GM12878 (cell line): Measurements from ENCODE around the gene CENPP. TPM values are rescaled to one million over a fixed set of nuclear protein-coding genes. Genes with fewer than 3 reads are reported as not detected.

Experiments
- ATAC-seq: fragments of 200-7000 bp; cut with Tn5 transposase; 3 replicates; pipeline ENCODE4 v1.9.1; 2020; ENCODE audit warnings: mild to moderate bottlenecking, moderate library complexity
- BruUV-seq: library from RNA; stranded (reverse); fragments of 400-500 nt; replicated peaks from 2 replicates; lab custom pipeline; 2021; lab: Mats Ljungman, UMichigan
- CTCF ChIA-PET: fragments of 300-600 bp; sonication (Branson Sonifier 250); formaldehyde crosslinking; extraction: SDS; loops from one replicate; lab custom pipeline; 2021; ENCODE audit warnings: inconsistent platforms; lab: Yijun Ruan, JAX
- POLR2A ChIA-PET: fragments of 350-600 bp; formaldehyde crosslinking; extraction: SDS; loops from one replicate; lab custom pipeline; 2021; ENCODE audit warnings: inconsistent platforms; lab: Charles Lee
- RAD21 ChIA-PET: fragments of 300-600 bp; sonication (Branson Sonifier 250); formaldehyde crosslinking; loops from one replicate; lab custom pipeline; 2023; ENCODE audit warnings: antibody characterized with exemption; ENCODE audit not compliant: unreplicated experiment; lab: Charles Lee
- SMC1A ChIA-PET: fragments of 300-600 bp; sonication (Branson Sonifier 250); formaldehyde crosslinking; loops from one replicate; lab custom pipeline; 2023; ENCODE audit not compliant: unreplicated experiment, uncharacterized antibody; lab: Charles Lee
- DNase-seq: peaks from one replicate; pipeline ENCODE4 v3.0.0-alpha.2; 2011; ENCODE audit warnings: low read depth, low spot score
- FAIRE-seq: peaks from 3 replicates; lab custom pipeline; 2011; peaks lifted over from hg19 to GRCh38; lab: Jason Lieb, UNC
- H2AFZ ChIP-seq: 2 replicates; pipeline ENCODE4 v1.6.0; 2011; ENCODE audit warnings: low read depth, low read length, control low read depth; ENCODE audit not compliant: control insufficient read depth
- H3K27ac ChIP-seq: 2 replicates; pipeline ENCODE4 v1.5.1; 2011; ENCODE audit warnings: control low read depth; ENCODE audit not compliant: control insufficient read depth, insufficient read depth
- H3K27me3 ChIP-seq, 2 experiments: replicated peaks in 1 of 2; 2 replicates each; pipeline versions ENCODE4 v1.6.0 to v1.6.1; 2011; ENCODE audit warnings: low read length in 1 of 2; ENCODE audit not compliant: control insufficient read depth in 2 of 2, insufficient read depth in 2 of 2
- H3K36me3 ChIP-seq, 2 experiments: 2 replicates each; pipeline ENCODE4 v1.5.1; 2011; ENCODE audit warnings: low read length in 1 of 2; ENCODE audit not compliant: control insufficient read depth in 2 of 2, insufficient read depth in 2 of 2
- H3K4me1 ChIP-seq: 2 replicates; pipeline ENCODE4 v1.6.1; 2011; ENCODE audit warnings: mild to moderate bottlenecking, low read length, moderate library complexity, mixed read lengths; ENCODE audit not compliant: control insufficient read depth, insufficient read depth
- H3K4me2 ChIP-seq: 2 replicates; pipeline ENCODE4 v1.6.0; 2011; ENCODE audit warnings: control low read depth; ENCODE audit not compliant: control insufficient read depth, insufficient read depth
- H3K4me3 ChIP-seq: fragments of 200-600 bp; sonication (generic); 2 replicates; pipeline ENCODE4 v1.5.1; 2016
- H3K79me2 ChIP-seq: 2 replicates; pipeline ENCODE4 v1.6.0; 2011; ENCODE audit warnings: low read length; ENCODE audit not compliant: control insufficient read depth, insufficient read depth
- H3K9ac ChIP-seq: 2 replicates; pipeline ENCODE4 v1.8.0; 2011; ENCODE audit warnings: low read length, control low read depth, mixed read lengths; ENCODE audit not compliant: control insufficient read depth, insufficient read depth
- H3K9me3 ChIP-seq: replicated peaks from 3 replicates; pipeline ENCODE4 v1.5.1; 2011; ENCODE audit warnings: mild to moderate bottlenecking, low read length; ENCODE audit not compliant: control insufficient read depth, insufficient read depth
- H4K20me1 ChIP-seq: 2 replicates; pipeline ENCODE4 v1.6.0; 2011; ENCODE audit not compliant: control insufficient read depth, insufficient read depth
- CHD1 ChIP-seq: IDR thresholded peaks from 2 replicates; pipeline ENCODE4 v1.6.1; 2012; ENCODE audit warnings: low read depth, low read length, improper control_type of control experiment
- CREM ChIP-seq: IDR thresholded peaks from 2 replicates; pipeline ENCODE4 v1.6.1; 2014; ENCODE audit warnings: antibody characterized with exemption, low read depth
- EGR1 ChIP-seq, 2 experiments: IDR thresholded peaks; 1 replicate in 1 of 2; 2 replicates in 1 of 2; pipeline ENCODE4 v1.6.1; 2011 to 2012; ENCODE audit warnings: low read depth in 2 of 2, low read length in 2 of 2, borderline replicate concordance in 1 of 2, mild to moderate bottlenecking in 1 of 2, moderate library complexity in 1 of 2
- FOXK2 ChIP-seq: fragments of 450-650 bp; IDR thresholded peaks from 2 replicates; pipeline ENCODE4 v1.6.1; 2017; ENCODE audit warnings: mild to moderate bottlenecking, moderate library complexity
- NRF1 ChIP-seq: conservative IDR thresholded peaks from 2 replicates; pipeline ENCODE4 v1.6.1; 2011; ENCODE audit warnings: mild to moderate bottlenecking, low read depth, low read length, improper control_type of control experiment
- SP1 ChIP-seq: IDR thresholded peaks from one replicate; pipeline ENCODE4 v1.6.1; 2011; ENCODE audit warnings: low read depth, low read length
- YBX1 ChIP-seq: fragments of 450-650 bp; IDR thresholded peaks from 2 replicates; pipeline ENCODE4 v1.6.1; 2016; ENCODE audit warnings: antibody characterized with exemption
- WGBS: methylation state at CpG from one replicate; pipeline ENCODE4 v1.1.6; 2016; ENCODE audit warnings: low lambda C conversion rate; ENCODE audit not compliant: insufficient replicate concordance, insufficient coverage; ENCODE audit errors: missing lambda C conversion rate; 5-methylcytosine and 5-hydroxymethylcytosine counted together
- in situ Hi-C: fragments of 300-500 bp; cut with MboI; formaldehyde crosslinking; loops from 9 replicates; pipeline ENCODE4 v1.14.3; 2018; ENCODE audit warnings: mixed read lengths
- intact Hi-C: fragments of 100-400 bp; cut with micrococcal nuclease; formaldehyde crosslinking; loops from one replicate; pipeline ENCODE4 v1.14.2; 2022; ENCODE audit not compliant: unreplicated experiment
- polyA plus RNA-seq, 11 experiments: library from polyadenylated mRNA; depleted of rRNA in 4 of 11; unstranded in 6 of 11; stranded (reverse) in 5 of 11; fragments of >200 nt; fragmentation: Nextera tagmentation in 4 of 11; fragmentation: Illumina TruSeq in 1 of 11; extraction: Ambion mirVana in 4 of 11; extraction: Trizol in 1 of 11; gene quantifications; 1 replicate in 1 of 11; 2 replicates in 10 of 11; pipeline versions ENCODE4 v1.2.1 to v1.2.3, GENCODE V29; 2011 to 2016; ENCODE audit warnings: inconsistent platforms in 2 of 11, missing spikeins in 2 of 11, low read depth in 1 of 11
- total RNA-seq, 4 experiments: library from RNA; depleted of rRNA in 3 of 4; stranded (reverse); fragments of >200 nt in 3 of 4; fragmentation: Illumina TruSeq in 1 of 4; extraction: Trizol in 1 of 4; gene quantifications; 2 replicates each; pipeline versions ENCODE4 v1.2.1 to v1.2.3, GENCODE V29; 2013 to 2021
- TF ChIP-seq, protein P1 (sequence below): fragments of 450-650 bp; IDR thresholded peaks from 2 replicates; pipeline ENCODE4 v1.6.1; 2014; ENCODE audit warnings: mild to moderate bottlenecking
- TF ChIP-seq, protein P2 (sequence below): IDR thresholded peaks from 2 replicates; pipeline ENCODE4 v1.6.1; 2012; ENCODE audit warnings: improper control_type of control experiment, low read depth, low read length; ENCODE audit not compliant: insufficient replicate concordance

CENPP gene
- total and polyA plus RNA-seq, 10 of the 15 experiments (the other 5 are each of a cell fraction or from before 2014, with no cell fraction given), result 9.4 to 31.4 (median 19.8) TPM

- TF ChIP-seq CHD1 (no peak), EGR1 (IDR thresholded peaks at IDR 0.05; ENCODE audit: borderline replicate concordance in 1 of 2, low read depth in 2 of 2, low read length in 2 of 2) (no peak)
- TF ChIP-seq, all 136 proteins: peak for 0
Measured at GRCh38 chr9:92463984-92464383, 138.2 kb downstream of the CENPP start (continued).

DNA sequence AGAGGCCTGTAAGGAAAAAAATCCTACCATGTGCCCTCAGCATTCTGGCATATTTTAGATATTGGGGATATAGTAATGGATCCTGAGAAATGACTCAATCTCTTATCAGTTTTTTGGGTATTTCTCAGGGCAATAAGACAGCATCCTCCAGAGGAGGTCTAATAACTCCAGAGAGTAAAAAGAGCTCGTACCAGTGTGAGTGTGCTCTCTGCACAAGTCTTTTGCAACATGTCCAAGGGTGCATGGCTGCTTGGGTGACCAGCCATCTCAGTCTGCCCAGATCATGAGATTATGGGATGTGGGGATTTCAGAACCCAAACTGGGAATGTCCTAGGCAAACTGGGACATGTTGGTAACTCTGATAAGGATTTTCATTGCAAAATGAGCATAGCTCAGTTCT, 141.3 kb downstream of the CENPP start:
- ChIA-PET CTCF (interaction anchor here (0.9 kb wide), 1 partner anchor 9 kb away, joined by 3 read pairs; no protein-coding TSS in a partner anchor), POLR2A (no interaction called here), RAD21 (no interaction called here), SMC1A (interaction anchor here (2.6 kb wide), 1 partner anchor 9 kb away, joined by 9 read pairs; no protein-coding TSS in a partner anchor)
- H3K9me3 ChIP-seq, result no peaks in the 10 kb centered on the region
- H3K4me3 ChIP-seq, result no peak overlapping the region
- FAIRE-seq, result no peak
- no peaks in the 10 kb centered on the region for H3K27me3 ChIP-seq
- H3K4me2 ChIP-seq, result no peak overlapping the region
- no peaks in the 10 kb centered on the region for H4K20me1 ChIP-seq
- WGBS, result 33% methylated on average over 1 of the region's 1 CpG
- no peaks in the 10 kb centered on the region for H3K79me2 ChIP-seq
- no peak overlapping the region for H2AFZ ChIP-seq
- DNase-seq, result no peak
- intact Hi-C loops, result no loop called here
- H3K4me1 ChIP-seq, result no peaks in the 10 kb centered on the region
- TF ChIP-seq, protein P1, sequence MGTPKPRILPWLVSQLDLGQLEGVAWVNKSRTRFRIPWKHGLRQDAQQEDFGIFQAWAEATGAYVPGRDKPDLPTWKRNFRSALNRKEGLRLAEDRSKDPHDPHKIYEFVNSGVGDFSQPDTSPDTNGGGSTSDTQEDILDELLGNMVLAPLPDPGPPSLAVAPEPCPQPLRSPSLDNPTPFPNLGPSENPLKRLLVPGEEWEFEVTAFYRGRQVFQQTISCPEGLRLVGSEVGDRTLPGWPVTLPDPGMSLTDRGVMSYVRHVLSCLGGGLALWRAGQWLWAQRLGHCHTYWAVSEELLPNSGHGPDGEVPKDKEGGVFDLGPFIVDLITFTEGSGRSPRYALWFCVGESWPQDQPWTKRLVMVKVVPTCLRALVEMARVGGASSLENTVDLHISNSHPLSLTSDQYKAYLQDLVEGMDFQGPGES, result no peak
- no peak for TF ChIP-seq YBX1
- BruUV-seq, result no TSS peak
- H3K27ac ChIP-seq, result no peak overlapping the region
- H3K9ac ChIP-seq, result no peak overlapping the region
- no peak for ATAC-seq
- H3K36me3 ChIP-seq, result no peaks in the 10 kb centered on the region
- in situ Hi-C loops, result no loop called here

- POLR2A ChIA-PET, result no interaction called here
- no peak for ATAC-seq
- intact Hi-C loops, result no loop called here
- TF ChIP-seq, protein P2, sequence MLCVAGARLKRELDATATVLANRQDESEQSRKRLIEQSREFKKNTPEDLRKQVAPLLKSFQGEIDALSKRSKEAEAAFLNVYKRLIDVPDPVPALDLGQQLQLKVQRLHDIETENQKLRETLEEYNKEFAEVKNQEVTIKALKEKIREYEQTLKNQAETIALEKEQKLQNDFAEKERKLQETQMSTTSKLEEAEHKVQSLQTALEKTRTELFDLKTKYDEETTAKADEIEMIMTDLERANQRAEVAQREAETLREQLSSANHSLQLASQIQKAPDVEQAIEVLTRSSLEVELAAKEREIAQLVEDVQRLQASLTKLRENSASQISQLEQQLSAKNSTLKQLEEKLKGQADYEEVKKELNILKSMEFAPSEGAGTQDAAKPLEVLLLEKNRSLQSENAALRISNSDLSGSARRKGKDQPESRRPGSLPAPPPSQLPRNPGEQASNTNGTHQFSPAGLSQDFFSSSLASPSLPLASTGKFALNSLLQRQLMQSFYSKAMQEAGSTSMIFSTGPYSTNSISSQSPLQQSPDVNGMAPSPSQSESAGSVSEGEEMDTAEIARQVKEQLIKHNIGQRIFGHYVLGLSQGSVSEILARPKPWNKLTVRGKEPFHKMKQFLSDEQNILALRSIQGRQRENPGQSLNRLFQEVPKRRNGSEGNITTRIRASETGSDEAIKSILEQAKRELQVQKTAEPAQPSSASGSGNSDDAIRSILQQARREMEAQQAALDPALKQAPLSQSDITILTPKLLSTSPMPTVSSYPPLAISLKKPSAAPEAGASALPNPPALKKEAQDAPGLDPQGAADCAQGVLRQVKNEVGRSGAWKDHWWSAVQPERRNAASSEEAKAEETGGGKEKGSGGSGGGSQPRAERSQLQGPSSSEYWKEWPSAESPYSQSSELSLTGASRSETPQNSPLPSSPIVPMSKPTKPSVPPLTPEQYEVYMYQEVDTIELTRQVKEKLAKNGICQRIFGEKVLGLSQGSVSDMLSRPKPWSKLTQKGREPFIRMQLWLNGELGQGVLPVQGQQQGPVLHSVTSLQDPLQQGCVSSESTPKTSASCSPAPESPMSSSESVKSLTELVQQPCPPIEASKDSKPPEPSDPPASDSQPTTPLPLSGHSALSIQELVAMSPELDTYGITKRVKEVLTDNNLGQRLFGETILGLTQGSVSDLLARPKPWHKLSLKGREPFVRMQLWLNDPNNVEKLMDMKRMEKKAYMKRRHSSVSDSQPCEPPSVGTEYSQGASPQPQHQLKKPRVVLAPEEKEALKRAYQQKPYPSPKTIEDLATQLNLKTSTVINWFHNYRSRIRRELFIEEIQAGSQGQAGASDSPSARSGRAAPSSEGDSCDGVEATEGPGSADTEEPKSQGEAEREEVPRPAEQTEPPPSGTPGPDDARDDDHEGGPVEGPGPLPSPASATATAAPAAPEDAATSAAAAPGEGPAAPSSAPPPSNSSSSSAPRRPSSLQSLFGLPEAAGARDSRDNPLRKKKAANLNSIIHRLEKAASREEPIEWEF, result no peak
- no peak for TF ChIP-seq SP1
- no peak for TF ChIP-seq FOXK2
- no peak for TF ChIP-seq CREM
- no peak for TF ChIP-seq NRF1
Measured at GRCh38 chr9:92467511-92467910, 141.8 kb downstream of the CENPP start.

More at GRCh38 chr9:92467511-92467910, 141.8 kb downstream of the CENPP start:
- Histone ChIP-seq H3K4me3 (no peak overlapping the region), H3K27me3 (no peaks in the 10 kb centered on the region), H4K20me1 (no peaks in the 10 kb centered on the region), H3K4me1 (no peaks in the 10 kb centered on the region), H3K36me3 (no peaks in the 10 kb centered on the region), H3K27ac (no peak overlapping the region), H3K9me3 (no peaks in the 10 kb centered on the region), H3K79me2 (no peaks in the 10 kb centered on the region), H3K9ac (no peak overlapping the region), H3K4me2 (no peak overlapping the region), H2AFZ (no peak overlapping the region)
- in situ Hi-C loops, result no loop called here
- no TSS peak for BruUV-seq
- FAIRE-seq, result no peak
- WGBS, result 78% methylated on average over 2 of the region's 2 CpGs
- SMC1A ChIA-PET, result interaction anchor here (2.6 kb wide), 1 partner anchor 9 kb away, joined by 9 read pairs; no protein-coding TSS in a partner anchor
- CTCF ChIA-PET, result interaction anchor here (0.9 to 1.1 kb wide), 2 partner anchors 9 to 10 kb away, joined by 3 to 6 read pairs; no protein-coding TSS in a partner anchor
- no peak for DNase-seq
- RAD21 ChIA-PET, result no interaction called here
